Erythroblast (primary cell): ENCODE data around the gene AFAP1.

ENCODE experiments used
- GATA1 ChIP-seq: IDR thresholded peaks from 2 replicates; pipeline ENCODE4 v1.6.1; 2011; ENCODE audit warnings: low read depth, mild to moderate bottlenecking, control low read depth, low read length, moderate library complexity
- POLR2A ChIP-seq: IDR thresholded peaks from 2 replicates; pipeline ENCODE4 v1.6.1; 2011; ENCODE audit warnings: mild to moderate bottlenecking, low read length

- TF ChIP-seq POLR2A (no peak), GATA1 (no peak)
Observed at GRCh38 chr4:7941111-7941964, 1.7 kb upstream of the AFAP1 start.
